OCI-LY3 (cell line): ENCODE data around the gene PSMD9.

Experiments
- H2AFZ ChIP-seq: fragments of 200-600, 300-600 bp; shearing (Covaris generic); 2 replicates; pipeline ENCODE4 v1.6.0; 2014; ENCODE audit warnings: antibody characterized with exemption, low read depth, low read length
- H3K27ac ChIP-seq: fragments of 200-600, 300-600 bp; sonication (generic); 2 replicates; pipeline ENCODE4 v1.5.1; 2014; ENCODE audit warnings: mild to moderate bottlenecking, low read length, moderate library complexity, mixed read lengths
- H3K27me3 ChIP-seq: fragments of 200-600, 300-600 bp; sonication (generic); 2 replicates; pipeline ENCODE4 v1.6.1; 2014; ENCODE audit warnings: low read depth, low read length, mixed read lengths
- H3K36me3 ChIP-seq: fragments of 200-600, 300-600 bp; sonication (generic); replicated peaks from 2 replicates; pipeline ENCODE3; 2014; ENCODE audit warnings: low read depth, low read length, mixed read lengths
- H3K4me1 ChIP-seq: fragments of 300-600, 200-600 bp; sonication (generic); 2 replicates; pipeline ENCODE4 v1.6.1; 2014; ENCODE audit warnings: low read length, mixed read lengths
- H3K4me2 ChIP-seq: fragments of 200-600, 300-600 bp; sonication (generic); 2 replicates; pipeline ENCODE4 v1.6.1; 2014; ENCODE audit warnings: low read length, mixed read lengths
- H3K4me3 ChIP-seq: fragments of 300-600, 200-600 bp; sonication (generic); 2 replicates; pipeline ENCODE4 v1.5.1; 2014; ENCODE audit warnings: antibody characterized with exemption, mild to moderate bottlenecking, low read length, moderate library complexity
- H3K79me2 ChIP-seq: fragments of 300-600, 200-600 bp; shearing (Covaris generic); 2 replicates; pipeline ENCODE4 v1.6.1; 2014; ENCODE audit warnings: mild to moderate bottlenecking, low read length, mixed read lengths
- H3K9ac ChIP-seq: fragments of 300-600, 200-600 bp; shearing (Covaris generic); 2 replicates; pipeline ENCODE4 v1.6.0; 2014; ENCODE audit warnings: mild to moderate bottlenecking, low read length, moderate library complexity
- H3K9me3 ChIP-seq: fragments of 200-600, 300-600 bp; shearing (Covaris generic); 2 replicates; pipeline ENCODE4 v1.6.1; 2014; ENCODE audit warnings: low read length, mixed read lengths; ENCODE audit not compliant: insufficient read depth
- H4K20me1 ChIP-seq: fragments of 200-600, 300-600 bp; sonication (generic); 2 replicates; pipeline ENCODE4 v1.6.1; 2016; ENCODE audit warnings: low read length, mixed read lengths; ENCODE audit not compliant: insufficient read depth
- EZH2phosphoT487 ChIP-seq: fragments of 200-600 bp; shearing (Covaris generic); IDR thresholded peaks from 2 replicates; pipeline ENCODE4 v1.6.1; 2018; ENCODE audit warnings: antibody characterized with exemption, mixed run types, low read depth
- TF ChIP-seq, protein P1 (sequence below): fragments of 200-600, 300-600 bp; sonication (generic); IDR thresholded peaks from 2 replicates; pipeline ENCODE4 v1.5.1; 2014; ENCODE audit warnings: antibody characterized with exemption, low read length, low read depth

Gene PSMD9

DNA sequence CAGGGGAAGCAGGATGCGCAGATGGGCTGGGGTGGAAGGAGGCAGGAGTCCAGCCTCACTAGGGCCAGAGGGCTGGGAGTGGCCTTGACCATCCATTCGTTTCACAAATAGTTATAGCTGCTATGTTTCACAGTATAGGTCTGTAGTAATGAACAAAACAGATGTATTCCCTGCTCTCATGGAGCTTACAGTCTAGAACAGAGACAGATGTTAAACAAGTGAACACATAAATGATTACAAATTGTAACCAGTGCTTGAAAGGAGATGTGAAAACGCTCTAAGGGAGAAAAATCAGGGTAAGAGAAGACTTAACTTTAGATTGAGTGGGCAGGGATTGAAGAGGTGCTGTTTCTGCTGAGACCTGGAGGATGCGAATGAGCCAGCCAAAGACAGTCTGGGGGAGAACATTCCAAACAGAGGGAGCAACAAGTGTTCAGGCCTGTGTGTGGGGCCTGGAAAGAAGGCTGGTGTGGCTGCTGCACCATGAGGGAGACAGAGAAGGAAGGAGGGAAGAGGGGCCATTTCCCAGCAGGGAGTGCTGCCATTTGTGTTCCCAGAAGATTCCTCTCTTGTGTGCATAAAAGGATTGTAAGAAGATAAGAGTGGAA, 44.4 kb downstream of the PSMD9 start:
- no peak overlapping the region for H3K27ac ChIP-seq
- no peak overlapping the region for H3K4me3 ChIP-seq
- H3K9ac ChIP-seq, result no peak overlapping the region
- no peaks in the 10 kb centered on the region for H3K27me3 ChIP-seq
- H3K4me2 ChIP-seq, result no peak overlapping the region
- peaks cover 3% of the 10 kb centered on the region for H3K36me3 ChIP-seq
- H2AFZ ChIP-seq, result no peak overlapping the region
- H3K9me3 ChIP-seq, result no peaks in the 10 kb centered on the region
- H3K4me1 ChIP-seq, result peaks cover 3% of the 10 kb centered on the region
- TF ChIP-seq EZH2phosphoT487, result no peak
- TF ChIP-seq, protein P1, sequence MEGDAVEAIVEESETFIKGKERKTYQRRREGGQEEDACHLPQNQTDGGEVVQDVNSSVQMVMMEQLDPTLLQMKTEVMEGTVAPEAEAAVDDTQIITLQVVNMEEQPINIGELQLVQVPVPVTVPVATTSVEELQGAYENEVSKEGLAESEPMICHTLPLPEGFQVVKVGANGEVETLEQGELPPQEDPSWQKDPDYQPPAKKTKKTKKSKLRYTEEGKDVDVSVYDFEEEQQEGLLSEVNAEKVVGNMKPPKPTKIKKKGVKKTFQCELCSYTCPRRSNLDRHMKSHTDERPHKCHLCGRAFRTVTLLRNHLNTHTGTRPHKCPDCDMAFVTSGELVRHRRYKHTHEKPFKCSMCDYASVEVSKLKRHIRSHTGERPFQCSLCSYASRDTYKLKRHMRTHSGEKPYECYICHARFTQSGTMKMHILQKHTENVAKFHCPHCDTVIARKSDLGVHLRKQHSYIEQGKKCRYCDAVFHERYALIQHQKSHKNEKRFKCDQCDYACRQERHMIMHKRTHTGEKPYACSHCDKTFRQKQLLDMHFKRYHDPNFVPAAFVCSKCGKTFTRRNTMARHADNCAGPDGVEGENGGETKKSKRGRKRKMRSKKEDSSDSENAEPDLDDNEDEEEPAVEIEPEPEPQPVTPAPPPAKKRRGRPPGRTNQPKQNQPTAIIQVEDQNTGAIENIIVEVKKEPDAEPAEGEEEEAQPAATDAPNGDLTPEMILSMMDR, result no peak
- no peaks in the 10 kb centered on the region for H4K20me1 ChIP-seq
- H3K79me2 ChIP-seq, result no peaks in the 10 kb centered on the region

DNA sequence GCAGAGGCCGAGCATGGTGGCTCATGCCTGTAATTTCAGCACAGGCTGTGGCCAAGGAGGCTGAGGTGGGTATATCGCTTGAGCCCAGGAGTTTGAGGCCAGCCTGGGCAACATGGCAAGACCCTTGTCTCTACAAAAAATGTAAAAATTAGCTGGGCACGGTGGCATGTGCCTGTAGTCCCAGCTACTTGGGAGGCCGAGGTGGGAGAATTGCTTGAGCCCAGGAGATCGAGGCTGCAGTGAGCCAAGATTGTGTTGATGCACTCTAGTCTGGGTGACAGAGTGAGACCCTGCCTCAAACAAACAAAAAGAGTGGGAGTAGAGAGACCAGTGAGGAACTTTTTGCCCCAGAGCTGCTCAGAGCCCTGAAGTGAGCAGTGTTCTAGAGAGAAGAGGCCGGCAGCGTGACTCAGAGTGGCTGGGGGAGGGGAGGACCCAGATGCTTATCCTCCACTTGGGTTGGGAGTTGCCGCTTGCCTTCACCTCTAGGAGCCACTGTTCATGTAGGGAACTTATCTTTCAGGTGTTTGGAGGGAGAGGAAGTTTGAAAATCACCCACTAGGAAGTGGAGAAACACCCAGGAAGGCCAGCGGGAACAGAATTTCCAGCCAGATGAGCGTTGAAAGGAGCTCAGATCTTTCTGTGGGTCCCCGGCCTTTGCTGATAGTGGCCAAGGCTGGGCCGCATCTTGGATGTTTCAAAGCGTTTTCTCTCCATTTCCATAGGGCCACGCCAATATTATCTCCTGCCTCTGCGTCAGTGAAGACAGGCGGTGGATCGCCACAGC, 45.1 kb downstream of the PSMD9 start:
- TF ChIP-seq, protein P1, result no peak
- no peak for TF ChIP-seq EZH2phosphoT487
- no peak overlapping the region for H3K9ac ChIP-seq
- no peaks in the 10 kb centered on the region for H4K20me1 ChIP-seq
- no peak overlapping the region for H3K27ac ChIP-seq
- H3K9me3 ChIP-seq, result no peaks in the 10 kb centered on the region
- H3K36me3 ChIP-seq, result peaks cover 3% of the 10 kb centered on the region
- H3K4me3 ChIP-seq, result no peak overlapping the region
- H3K4me1 ChIP-seq, result no peaks in the 10 kb centered on the region
- H3K27me3 ChIP-seq, result no peaks in the 10 kb centered on the region
- no peak overlapping the region for H2AFZ ChIP-seq
- H3K4me2 ChIP-seq, result no peak overlapping the region
- H3K79me2 ChIP-seq, result no peaks in the 10 kb centered on the region

DNA sequence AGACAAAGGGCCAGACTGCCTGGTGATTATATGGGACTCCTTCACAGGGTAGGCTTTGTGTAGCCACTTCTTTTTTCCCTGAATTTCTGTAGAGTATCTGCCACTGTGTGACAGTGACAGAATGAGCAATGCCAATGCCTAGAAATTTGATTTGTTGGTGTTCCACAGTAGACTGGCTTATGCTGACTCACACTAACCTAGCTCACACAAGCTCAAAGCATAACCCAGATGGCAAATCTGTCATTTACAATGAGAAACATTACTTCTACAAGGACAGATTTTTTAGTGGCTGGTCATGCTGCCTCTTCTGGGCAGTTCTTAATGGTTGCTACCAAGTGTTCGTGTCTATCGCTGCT, 45.7 kb downstream of the PSMD9 start:
- no peaks in the 10 kb centered on the region for H4K20me1 ChIP-seq
- no peak overlapping the region for H3K4me2 ChIP-seq
- no peaks in the 10 kb centered on the region for H3K27me3 ChIP-seq
- TF ChIP-seq EZH2phosphoT487, result no peak
- TF ChIP-seq, protein P1, result no peak
- no peaks in the 10 kb centered on the region for H3K9me3 ChIP-seq
- no peak overlapping the region for H3K9ac ChIP-seq
- no peaks in the 10 kb centered on the region for H3K79me2 ChIP-seq
- H3K4me1 ChIP-seq, result peaks cover 5% of the 10 kb centered on the region
- no peak overlapping the region for H3K4me3 ChIP-seq
- H3K36me3 ChIP-seq, result peaks cover 3% of the 10 kb centered on the region
- H2AFZ ChIP-seq, result no peak overlapping the region
- H3K27ac ChIP-seq, result no peak overlapping the region

DNA sequence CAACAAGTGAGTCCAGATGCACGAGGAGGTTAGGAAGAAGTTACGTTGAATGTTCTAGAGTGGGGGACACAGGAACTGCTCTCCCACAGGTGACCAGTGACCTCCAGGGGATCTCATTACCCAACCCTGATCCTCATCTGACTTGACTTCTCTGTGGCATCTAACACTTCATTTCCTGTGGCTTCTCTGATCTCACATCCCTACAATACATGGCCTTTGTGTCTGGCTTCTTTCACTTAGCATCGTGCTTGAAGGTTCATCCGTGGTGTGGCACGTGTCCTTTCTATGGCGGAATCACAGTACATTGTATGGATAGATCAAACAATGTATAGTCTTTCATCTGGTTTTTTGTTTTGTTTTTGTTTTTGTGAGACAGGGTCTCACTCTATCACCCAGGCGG, 49.1 kb downstream of the PSMD9 start:
- Histone ChIP-seq H3K27me3 (no peaks in the 10 kb centered on the region), H4K20me1 (no peaks in the 10 kb centered on the region), H3K9ac (no peak overlapping the region), H2AFZ (no peak overlapping the region), H3K4me3 (no peak overlapping the region), H3K79me2 (no peaks in the 10 kb centered on the region), H3K36me3 (peaks cover 3% of the 10 kb centered on the region), H3K9me3 (no peaks in the 10 kb centered on the region), H3K4me1 (peaks cover 10% of the 10 kb centered on the region), H3K4me2 (no peak overlapping the region), H3K27ac (no peak overlapping the region)
- no peak for TF ChIP-seq EZH2phosphoT487
- TF ChIP-seq, protein P1, result no peak
